Hematopoietic multipotent progenitor cell (in vitro differentiated cells): ENCODE results near the gene TRPC4AP. TPM values are rescaled to one million over a fixed set of nuclear protein-coding genes. Genes with fewer than 3 reads are reported as not detected.

Experiments used
- DNase-seq, 3 donors: peaks; one replicate each; pipeline ENCODE4 v3.0.0-alpha.2; 2011 to 2015; ENCODE audit warnings: low read depth in 2 of 3, low spot score in 2 of 3
- total RNA-seq: library from RNA; depleted of rRNA; stranded (reverse); fragments of >200 nt; gene quantifications from one replicate; pipeline ENCODE4 v1.2.3, GENCODE V29; 2012

Gene TRPC4AP
- total RNA-seq, 1 donor = 43.1 TPM

DNA sequence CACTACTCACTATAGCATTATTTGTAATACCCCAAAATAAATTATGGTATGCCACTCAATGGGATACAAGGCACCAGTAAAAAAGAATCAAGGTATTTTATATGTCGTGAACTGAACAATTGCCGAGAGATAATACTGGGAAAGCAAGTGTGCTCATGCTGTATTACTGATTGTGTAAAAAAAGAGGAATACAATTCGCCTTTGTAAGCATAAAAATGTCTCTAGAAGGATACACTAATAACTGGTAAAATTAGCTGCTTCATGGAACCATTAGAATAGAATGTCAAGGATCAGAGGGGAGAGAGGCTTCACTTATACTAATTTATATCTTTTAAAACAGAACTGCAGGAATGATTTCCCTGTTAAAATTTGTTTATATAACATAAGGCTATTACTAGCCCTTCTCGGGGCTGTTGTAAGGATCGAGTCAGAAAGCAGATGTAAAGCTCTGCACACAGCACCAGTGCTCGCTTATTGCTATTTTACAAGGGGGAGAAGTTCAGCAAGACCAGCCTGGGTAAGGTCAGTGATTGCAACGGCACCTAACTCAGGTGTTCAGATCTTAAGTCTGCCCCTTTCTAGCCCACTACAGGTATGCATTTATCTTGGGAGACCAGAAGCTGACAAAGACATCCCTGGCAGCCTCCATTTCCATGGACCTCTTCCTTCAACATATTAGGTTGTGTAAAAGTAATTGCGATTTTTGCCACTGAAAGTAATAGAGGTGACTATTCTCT is 75.3 kb downstream of the TRPC4AP start:
- DNase-seq = no peak

DNA sequence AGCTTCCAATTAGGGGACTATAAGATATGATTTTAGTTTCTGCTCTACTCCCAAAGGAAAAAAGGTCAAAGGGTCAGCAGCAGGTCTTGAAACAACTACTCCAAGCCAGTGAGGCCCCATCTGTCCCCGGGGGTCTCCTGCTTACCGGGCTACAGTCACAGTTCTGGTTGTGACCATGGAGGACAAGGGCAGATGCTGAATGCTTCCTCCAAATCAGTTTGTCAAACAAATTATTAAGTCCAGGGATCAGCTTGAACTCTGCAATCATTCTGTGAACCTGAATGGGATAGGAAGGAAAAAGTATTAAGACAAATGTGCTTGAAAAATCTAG is 76.8 kb downstream of the TRPC4AP start:
- no peak for DNase-seq

DNA sequence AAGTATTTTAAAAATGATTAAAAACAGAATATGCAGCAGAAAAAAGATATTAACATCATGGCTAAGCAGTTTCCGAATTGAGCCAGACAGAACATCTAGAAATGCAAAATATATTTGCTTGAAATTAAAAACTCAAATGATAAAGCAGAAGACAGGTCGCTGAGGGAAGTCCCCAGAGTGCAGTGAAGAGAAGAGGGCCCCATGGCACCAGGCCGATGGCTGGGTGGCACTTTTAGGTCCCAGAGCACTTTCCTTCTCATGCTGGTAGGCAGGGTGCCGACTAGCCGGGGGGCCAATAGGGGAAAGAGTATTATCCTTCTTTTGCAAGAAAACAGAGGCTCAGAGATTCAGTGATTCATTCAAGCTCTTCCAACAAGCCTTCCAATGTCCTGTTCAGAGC is 78.1 kb downstream of the TRPC4AP start:
- DNase-seq = no peak

DNA sequence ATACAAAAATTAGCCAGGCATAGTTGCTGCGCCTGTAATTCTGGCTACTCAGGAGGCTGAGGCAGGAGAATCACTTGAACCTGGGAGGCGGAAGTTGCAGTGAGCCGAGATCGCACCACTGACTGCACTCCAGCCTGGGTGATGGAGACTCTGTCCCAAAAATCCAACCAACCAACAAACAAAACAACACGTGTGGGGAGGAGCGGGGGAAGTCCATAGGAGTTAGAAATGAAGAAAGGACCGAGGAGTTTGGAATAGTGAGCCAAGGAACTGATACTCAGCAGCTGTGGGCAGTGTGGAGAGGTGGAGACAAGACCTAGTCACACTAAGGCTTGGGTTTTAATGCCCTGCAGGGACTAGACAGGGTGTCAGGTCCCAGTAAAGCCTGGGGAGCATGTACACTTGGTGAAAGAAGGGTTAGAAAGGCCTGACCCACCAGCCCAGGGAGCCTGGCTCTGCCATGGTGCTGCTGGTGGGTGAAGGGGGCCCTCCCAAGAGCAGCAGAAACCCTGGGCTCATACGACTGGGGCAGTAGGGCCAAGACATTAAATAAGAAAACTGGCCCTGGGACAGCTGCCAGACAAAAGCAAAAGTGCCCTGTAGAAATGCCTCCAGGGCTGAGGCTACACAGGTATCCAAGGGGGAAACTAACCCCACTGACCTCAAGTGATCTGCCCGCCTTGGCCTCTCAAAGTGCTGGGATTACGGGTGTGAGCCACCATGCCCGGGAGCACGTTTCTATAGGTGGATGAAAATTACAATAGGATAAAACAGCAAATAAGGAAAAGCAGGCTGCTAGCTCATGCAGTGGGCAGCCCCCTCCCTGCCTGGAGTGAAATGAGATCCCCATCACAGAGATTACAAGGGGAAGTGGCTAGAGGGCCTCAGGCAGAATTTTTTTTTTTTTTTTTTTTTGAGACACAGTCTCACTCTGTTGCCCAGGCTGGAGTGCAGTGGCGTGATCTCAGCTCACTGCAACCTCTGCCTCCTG is 78.9 kb downstream of the TRPC4AP start:
- DNase-seq = no peak

DNA sequence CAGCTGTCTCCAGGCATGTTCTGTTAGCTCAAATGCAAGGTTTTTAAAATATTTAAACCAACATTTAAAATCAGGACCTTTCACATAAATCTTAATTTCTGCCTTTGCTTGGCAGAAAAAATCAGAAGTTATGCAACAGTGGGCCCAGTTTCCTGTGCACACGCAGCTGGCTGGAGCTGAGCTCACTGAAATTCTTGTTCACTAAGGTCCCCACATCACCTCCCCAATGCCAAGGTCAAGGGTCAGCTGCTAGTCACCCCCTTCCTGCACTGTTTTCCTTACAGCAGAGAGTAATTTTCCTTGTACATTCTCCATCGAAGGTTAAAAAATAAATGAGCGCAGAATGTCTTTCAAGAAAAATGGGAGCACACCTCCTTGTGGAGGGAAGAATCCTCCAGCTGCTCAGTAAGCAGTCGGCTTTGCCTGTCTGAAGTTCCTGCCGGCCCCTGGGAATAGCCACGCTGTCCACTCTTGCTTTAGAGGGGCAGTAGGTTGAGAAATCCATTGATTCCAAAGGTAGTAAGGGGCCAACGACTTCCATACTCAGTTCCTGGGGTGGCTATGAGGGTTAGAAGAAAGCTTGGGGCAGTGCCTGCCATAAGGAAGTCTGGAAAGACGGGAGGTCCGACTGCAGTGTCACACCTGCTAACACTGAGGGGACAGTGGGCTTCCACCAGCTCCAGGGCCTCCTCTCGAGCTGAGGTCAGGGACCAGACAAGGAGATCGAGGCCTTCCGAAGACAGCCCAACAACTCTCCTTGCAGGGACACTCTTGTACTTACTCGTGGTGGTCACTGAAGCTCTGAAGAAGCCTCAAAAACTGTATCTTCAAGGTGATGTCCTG is 80.2 kb downstream of the TRPC4AP start:
- no peak for DNase-seq

DNA sequence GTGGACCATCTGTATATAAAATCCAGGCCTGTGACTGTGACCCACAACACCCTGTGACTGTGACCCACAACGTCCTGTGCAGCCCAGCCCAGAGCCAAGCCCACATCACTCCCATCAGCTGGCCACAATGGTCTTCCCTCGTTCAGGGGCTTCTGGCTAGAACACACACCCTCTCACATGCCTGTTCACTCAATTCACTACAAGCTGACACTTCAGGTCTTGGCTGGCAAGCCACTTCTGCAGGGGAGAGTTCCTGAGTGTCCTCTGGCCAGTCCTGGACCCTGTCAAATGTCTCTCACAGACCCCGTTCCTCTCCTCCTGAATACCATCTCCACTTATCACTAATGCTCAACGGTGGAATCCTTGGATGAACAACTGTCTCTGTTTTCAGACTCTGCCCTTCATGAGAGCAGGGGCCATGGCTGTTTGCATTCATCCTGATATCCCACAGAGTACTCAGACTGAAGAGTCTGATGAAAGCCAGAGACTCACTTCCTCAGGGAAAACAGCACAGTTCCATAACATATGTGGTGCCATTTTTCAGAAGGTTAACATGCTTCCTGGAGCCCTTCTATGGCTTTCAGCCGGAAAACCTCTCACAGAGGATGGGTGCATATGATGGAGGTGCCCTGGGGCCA is 80.9 kb downstream of the TRPC4AP start:
- DNase-seq = no peak

DNA sequence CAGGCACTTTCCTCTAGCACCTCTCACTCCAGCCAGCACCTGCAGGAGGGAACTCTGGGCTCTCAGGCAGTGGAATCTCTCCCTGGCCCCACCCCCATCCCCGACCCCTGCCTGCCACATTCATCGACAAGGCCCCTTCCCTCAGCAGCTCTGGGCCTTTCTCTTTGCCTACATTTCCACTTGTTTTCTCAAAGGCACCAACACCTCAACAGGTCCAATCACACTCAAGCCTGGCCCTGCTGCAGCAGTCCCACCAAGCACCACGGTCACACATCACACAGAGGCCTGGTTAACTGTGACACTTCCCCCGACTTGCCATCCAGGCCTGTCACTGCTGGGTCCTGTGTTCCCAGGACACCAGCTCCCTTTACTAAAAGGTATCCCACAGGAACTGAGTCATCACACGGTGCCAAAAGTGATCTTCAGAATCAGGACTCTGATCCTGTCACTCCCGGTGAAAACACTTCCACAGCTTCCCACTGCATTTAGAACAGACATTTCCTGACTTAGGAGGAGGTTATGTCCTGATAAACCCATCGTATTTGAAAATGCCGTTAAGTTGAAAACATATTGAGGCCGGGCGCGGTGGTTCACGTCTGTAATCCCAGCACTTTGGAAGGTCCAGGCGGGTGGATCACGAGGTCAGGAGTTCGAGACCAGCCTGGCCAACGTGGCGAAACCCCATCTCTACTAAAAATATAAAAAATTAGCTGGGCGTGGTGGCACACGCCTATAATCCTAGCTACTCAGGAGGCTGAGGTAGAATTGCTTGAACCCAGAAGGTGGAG is 82.0 kb downstream of the TRPC4AP start:
- DNase-seq = no peak

DNA sequence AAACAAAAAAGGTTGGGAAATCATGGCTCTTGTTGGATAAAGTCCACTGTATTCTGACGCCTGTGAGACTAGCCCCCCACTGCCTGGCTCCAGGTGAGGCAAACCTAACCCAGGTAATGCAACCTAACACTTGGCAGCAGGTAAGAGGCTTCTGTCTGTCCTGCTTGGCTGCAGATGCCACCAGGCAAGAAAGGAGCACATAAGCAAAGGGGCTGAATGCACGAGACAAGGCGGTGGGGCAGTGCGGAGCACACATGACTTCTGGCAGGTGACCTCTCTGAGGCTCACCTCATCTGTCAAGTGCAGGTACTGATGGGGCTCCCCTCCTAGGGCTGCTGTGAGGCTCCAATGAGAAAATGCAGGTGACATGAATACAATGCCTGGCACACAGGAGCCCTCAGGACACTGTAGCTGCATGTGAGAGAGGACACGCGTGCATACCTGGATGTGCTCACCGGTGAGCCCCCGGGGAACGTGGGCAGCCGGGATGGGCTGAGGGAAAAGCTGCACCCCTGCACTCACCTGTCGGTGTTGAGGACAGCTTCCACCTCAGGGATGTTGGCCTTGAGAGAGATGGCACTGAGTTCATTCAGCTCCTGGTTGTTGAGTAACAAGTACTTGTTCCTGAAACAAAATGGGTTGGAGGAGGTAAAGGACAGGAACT is 82.8 kb downstream of the TRPC4AP start:
- no peak for DNase-seq

DNA sequence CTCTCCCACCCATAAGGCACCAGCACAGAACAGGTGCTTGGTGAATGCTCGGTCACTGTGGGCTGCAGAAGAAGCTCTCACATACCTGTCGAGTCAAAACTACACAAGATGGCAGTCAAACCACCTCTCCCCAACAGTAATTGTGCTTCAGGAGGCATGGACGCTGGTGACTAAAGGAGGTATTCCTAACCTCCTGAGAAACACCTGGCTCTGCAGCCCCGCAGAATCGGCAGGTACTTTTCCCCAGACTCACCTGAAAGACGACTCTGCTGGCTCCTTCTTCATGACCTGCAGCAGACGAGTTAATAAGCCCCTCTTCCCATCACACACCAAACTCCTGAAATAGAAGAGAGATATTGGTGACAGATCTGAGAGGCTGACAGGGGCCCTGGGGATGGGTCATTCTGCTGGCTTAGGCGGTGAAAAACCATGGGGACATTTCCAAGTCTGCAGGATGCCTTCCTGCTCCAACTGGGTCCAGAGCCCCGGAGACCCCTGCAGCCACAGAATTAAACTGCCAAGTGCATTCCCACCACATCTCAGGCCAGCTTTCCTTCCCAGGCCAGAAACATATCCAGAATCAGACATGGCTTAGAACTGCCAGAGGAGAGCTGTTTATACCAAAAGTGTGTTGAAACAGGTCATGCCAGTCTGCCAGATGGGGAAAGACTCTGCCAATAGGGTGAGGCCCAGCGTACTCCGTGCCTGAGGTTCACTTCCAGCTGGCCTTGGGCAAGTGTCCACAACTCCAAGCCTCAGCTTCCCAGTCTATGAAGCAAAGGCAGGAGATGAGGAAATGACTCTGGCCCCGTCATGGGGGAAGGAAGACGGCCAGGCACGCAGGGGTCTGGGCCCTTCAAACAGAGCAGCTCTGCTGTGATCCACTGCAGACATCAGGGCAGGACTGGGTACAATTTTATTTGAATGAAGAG is 83.9 kb downstream of the TRPC4AP start:
- DNase-seq = no peak

DNA sequence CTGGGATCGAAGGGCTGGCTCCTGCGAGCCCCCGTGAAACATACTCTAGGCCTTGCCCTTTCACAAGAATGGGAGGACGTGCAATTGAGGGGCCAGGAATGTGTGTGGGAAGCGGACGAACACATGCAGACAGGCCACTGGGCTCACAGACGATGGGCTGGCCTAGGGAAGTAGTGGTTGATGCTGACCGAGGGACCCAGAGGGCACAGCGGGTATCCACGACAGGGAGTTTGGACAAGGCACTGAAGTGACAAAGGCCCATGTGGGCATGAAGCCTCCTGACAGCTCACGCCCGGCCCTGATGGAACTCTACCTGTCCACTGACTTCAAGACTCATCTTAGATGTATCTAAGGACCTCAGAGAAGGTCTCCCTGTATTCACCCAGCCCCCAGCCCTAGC is 84.7 kb downstream of the TRPC4AP start:
- no peak for DNase-seq

DNA sequence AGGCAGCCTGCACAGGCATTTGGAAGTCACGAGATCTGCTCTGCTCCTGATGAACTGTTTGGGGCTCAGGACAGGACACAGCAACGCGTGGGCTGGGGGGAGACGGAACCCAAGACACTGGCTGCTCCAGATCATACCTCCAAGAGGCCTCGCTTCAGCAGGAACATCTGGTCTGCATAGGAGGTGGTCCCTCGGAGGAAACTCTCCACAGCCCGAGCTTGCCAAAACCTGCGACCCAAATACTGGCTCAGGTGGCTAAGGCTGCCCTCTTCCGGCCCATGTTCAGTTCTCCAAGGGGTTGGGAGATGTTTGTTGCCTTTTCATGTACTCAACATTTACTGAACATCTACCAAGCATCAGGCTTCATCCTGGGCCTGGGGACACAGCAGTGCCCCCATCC is 85.2 kb downstream of the TRPC4AP start:
- no peak for DNase-seq

DNA sequence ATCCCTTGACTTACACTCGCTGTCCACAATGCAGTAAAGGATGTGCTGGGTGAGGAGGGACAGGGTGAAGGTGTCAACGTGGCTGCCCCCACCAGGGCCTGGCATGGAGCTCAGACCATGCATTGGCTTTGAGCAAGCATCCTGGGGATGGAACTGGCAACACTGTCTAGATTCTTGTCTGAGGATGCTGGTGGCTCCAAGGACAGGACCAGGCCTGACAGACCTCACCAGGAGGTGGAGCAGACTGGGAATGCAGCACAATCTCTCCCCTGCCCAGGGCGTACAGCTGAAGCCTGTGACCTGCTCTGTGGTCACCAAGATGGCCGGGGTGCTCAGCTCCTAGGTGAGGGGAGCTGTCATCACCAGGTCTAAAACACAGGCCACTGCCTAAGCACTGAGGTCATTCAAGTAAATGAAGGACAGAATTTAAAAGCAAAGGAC is 86.1 kb downstream of the TRPC4AP start:
- no peak for DNase-seq

DNA sequence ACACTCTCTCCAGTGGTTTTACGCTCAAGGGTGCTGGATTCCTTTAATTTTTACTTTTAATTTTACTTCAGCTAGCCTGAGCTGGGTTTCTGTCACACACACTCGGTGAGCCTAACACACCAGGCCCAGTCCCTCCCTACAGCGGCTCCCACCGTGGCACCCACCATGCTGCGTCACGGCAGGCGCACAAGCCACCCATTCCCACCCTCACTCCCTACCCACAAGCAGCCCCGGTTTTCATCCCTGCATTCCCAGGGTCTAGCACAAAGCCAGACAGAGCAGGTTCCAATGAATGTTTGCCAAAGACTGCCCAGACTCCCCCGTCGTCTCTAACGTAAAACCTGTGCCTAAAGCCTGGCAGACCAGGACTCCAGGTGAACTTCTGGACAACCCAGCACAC is 86.6 kb downstream of the TRPC4AP start:
- no peak for DNase-seq

DNA sequence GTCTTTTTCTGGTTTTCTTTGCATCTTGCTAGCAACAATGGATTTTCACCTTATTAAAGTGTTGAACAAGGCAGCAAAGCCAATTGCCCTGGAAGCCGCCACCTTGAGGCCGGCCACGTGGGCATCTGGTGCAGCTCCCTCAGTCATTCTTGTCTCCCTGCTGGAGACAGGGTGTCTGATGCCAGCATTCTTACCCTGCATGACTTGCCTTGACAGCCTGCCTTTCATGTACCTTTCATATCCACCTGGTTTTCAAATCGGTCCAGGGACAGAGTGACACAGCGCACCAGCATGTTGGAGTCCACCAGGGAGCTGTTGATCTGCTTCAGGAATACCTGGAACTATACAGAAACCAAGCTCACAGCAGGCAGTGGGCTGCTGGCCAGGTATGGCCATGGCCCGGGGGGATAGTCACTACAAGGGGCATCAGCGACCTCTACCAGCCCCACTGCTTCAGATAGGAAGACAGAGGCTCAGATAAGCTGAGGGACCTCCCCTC is 87.1 kb downstream of the TRPC4AP start:
- DNase-seq = no peak

DNA sequence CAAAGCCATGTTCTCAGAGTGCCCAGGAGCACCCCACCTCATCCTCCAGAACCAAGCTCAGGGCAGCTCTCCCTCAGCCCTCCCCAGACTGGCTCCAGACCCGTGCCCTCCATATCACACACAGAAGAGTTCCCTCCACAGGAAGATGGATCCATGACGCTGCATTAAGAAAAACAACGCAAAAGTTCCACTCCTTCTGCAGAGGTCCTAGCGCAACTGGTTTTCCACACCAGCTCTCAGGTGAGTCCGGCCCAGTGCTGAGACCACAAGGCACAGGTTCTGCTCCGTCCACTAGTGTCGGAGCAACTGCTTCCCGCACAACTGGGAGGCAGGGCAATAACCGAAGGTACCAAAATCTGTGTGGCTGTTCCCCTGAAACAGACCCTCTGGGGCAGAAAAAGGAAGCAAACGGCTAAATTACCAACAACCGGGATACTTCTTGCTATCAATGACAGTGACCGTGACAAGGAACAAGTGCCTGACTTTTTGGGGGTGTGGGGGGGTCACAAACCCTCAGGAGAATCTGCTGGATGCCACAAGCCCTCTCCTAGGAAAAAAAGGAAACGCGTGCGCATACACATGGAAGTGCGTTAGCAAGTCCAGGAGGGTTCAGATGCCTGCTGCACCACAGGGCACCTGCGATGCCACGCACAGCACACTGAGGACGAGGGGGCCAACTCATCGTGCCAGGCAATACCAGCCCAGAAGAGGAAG is 87.7 kb downstream of the TRPC4AP start:
- no peak for DNase-seq

DNA sequence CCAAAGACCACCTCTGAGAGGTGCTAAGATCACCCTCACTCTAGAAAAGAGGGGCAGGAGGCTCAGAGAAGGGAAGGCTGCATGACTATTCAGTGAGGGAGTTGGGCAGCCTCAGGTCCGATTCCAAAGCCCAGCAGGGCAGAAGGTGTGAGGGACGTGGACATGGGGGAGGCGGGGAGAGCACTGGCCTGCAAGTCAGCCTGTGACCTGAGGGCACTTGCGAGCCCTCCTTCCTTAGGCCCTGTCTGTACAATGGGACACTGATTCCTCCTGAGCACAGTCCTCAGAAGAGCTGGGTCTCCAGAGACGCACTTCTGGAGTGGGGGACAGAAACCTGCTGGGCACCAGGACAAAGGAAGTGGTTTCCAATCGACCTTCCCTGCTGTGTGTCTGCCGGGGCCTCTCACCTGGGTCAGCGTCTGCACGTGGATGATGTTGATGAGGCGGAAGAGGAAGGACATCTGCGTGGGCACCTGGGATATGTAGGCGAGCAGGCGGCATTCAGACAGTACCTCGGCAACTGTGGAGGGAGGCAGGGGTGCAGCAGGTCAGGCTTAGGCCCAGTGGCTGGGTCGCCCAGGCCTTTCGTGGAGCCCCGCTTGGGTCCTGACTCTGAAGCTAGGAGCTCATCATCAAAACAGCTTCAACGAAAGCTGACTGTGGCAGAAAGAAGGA is 88.4 kb downstream of the TRPC4AP start:
- DNase-seq = no peak
